B cell (primary cell): ENCODE data around the gene PFDN2. TPM values are rescaled to one million over a fixed set of nuclear protein-coding genes. Genes with fewer than 3 reads are reported as not detected.

Source experiments
- ATAC-seq: fragments of 200-7000 bp; cut with Tn5 transposase; one replicate; pipeline ENCODE4 v1.10.0; 2021; ENCODE audit warnings: low read depth, mild to moderate bottlenecking, moderate number of reproducible peaks, moderate library complexity
- CTCF ChIA-PET: fragments of 350-600 bp; sonication (Branson Sonifier 250); formaldehyde crosslinking; loops from one replicate; lab custom pipeline; 2021; ENCODE audit warnings: antibody characterized with exemption, inconsistent platforms; lab: Charles Lee
- POLR2A ChIA-PET: fragments of 350-600 bp; sonication (Branson Sonifier 250); formaldehyde crosslinking; loops from one replicate; lab custom pipeline; 2021; ENCODE audit warnings: antibody characterized with exemption; lab: Charles Lee
- DNase-seq: peaks from one replicate; pipeline ENCODE4 v3.0.0; 2013
- H2AFZ ChIP-seq: 2 replicates; pipeline ENCODE4 v1.6.1; 2012; ENCODE audit warnings: mild to moderate bottlenecking, low read depth, low read length; ENCODE audit not compliant: insufficient read depth, poor library complexity, severe bottlenecking
- H3K27ac ChIP-seq, 2 donors: 1 replicate in 1 of 2; 2 replicates in 1 of 2; pipeline ENCODE4 v1.5.1; 2012 to 2013; ENCODE audit warnings: low read length in 2 of 2, mild to moderate bottlenecking in 2 of 2, moderate library complexity in 1 of 2
- H3K27me3 ChIP-seq, 4 experiments: fragments of 200-600 bp in 1 of 4; sonication (generic) in 1 of 4; replicated peaks in 1 of 4; 1 replicate in 2 of 4; 2 replicates in 2 of 4; pipeline versions ENCODE4 v1.6.1 to v1.7.0; 2013 to 2016; ENCODE audit warnings: low read length in 3 of 4, mild to moderate bottlenecking in 2 of 4, mixed read lengths in 1 of 4, moderate library complexity in 1 of 4; ENCODE audit not compliant: insufficient read depth in 4 of 4, control insufficient read depth in 3 of 4; ENCODE audit errors: control extremely low read depth in 1 of 4
- H3K36me3 ChIP-seq, 2 experiments: replicated peaks in 1 of 2; 1 replicate in 1 of 2; 2 replicates in 1 of 2; pipeline versions ENCODE4 v1.6.1 to v1.7.1; 2013; ENCODE audit warnings: low read length in 1 of 2; ENCODE audit not compliant: insufficient read depth in 2 of 2, control insufficient read depth in 1 of 2; ENCODE audit errors: control extremely low read depth in 1 of 2, extremely low read depth in 1 of 2
- H3K4me1 ChIP-seq, 2 donors: fragments of 200-600 bp in 1 of 2; sonication (generic) in 1 of 2; 1 replicate in 1 of 2; 2 replicates in 1 of 2; pipeline versions ENCODE4 v1.5.1 to v1.6.1; 2013 to 2017; ENCODE audit warnings: low read length in 2 of 2; ENCODE audit not compliant: control insufficient read depth in 2 of 2, insufficient read depth in 2 of 2
- H3K4me2 ChIP-seq: replicated peaks from 2 replicates; pipeline ENCODE3; 2012; ENCODE audit warnings: mild to moderate bottlenecking, low read depth, low read length; ENCODE audit not compliant: poor library complexity, severe bottlenecking
- H3K4me3 ChIP-seq, 5 experiments: fragments of 200-600 bp in 1 of 5; sonication (generic) in 1 of 5; 1 replicate in 3 of 5; 2 replicates in 2 of 5; pipeline versions ENCODE4 v1.5.1 to v1.7.0; 2011 to 2016; ENCODE audit warnings: low read length in 4 of 5, mild to moderate bottlenecking in 4 of 5, low read depth in 2 of 5, control low read depth in 1 of 5, moderate library complexity in 1 of 5; ENCODE audit not compliant: insufficient read depth in 1 of 5; ENCODE audit errors: control extremely low read depth in 1 of 5, extremely low read depth in 1 of 5
- H3K79me2 ChIP-seq: fragments of 200-600 bp; sonication (generic); one replicate; pipeline ENCODE4 v1.6.0; 2016; ENCODE audit warnings: low read length; ENCODE audit not compliant: control insufficient read depth, insufficient read depth
- H3K9ac ChIP-seq: fragments of 200-600 bp; sonication (generic); 2 replicates; pipeline ENCODE4 v1.6.1; 2017; ENCODE audit warnings: mild to moderate bottlenecking, low read length, moderate library complexity
- H3K9me3 ChIP-seq, 3 donors: one replicate each; pipeline versions ENCODE4 v1.6.1 to v1.7.1; 2013; ENCODE audit warnings: low read length in 2 of 3; ENCODE audit not compliant: control insufficient read depth in 2 of 3, insufficient read depth in 1 of 3; ENCODE audit errors: control extremely low read depth in 1 of 3
- H4K20me1 ChIP-seq: 2 replicates; pipeline ENCODE4 v1.6.0; 2012; ENCODE audit warnings: mild to moderate bottlenecking, low read length; ENCODE audit not compliant: insufficient read depth, control insufficient read depth, poor library complexity, severe bottlenecking
- H3K27ac Mint-ChIP-seq: one replicate; pipeline ENCODE4 v1.8.0; 2021; ENCODE audit warnings: mixed read lengths
- H3K27me3 Mint-ChIP-seq: one replicate; pipeline ENCODE4 v1.8.0; 2021; ENCODE audit warnings: mixed read lengths
- H3K4me1 Mint-ChIP-seq: one replicate; pipeline ENCODE4 v1.8.0; 2021; ENCODE audit warnings: mixed read lengths
- H3K4me3 Mint-ChIP-seq: one replicate; pipeline ENCODE4 v1.8.0; 2021; ENCODE audit warnings: mixed read lengths
- H3K9me3 Mint-ChIP-seq: one replicate; pipeline ENCODE4 v1.8.0; 2022; ENCODE audit warnings: mixed read lengths; ENCODE audit not compliant: insufficient read depth
- EZH2 ChIP-seq: IDR thresholded peaks from 2 replicates; pipeline ENCODE4 v1.6.1; 2012; ENCODE audit warnings: borderline replicate concordance, low read depth, mild to moderate bottlenecking, moderate library complexity, low read length; ENCODE audit not compliant: insufficient read depth, poor library complexity, severe bottlenecking
- WGBS: methylation state at CpG from one replicate; pipeline ENCODE4 v1.1.5; 2013; ENCODE audit warnings: missing lambda C conversion rate; ENCODE audit not compliant: insufficient coverage; 5-methylcytosine and 5-hydroxymethylcytosine counted together
- intact Hi-C: fragments of 100-400 bp; cut with micrococcal nuclease; formaldehyde crosslinking; loops from one replicate; pipeline ENCODE4 v1.10.0; 2022
- polyA plus RNA-seq: library from polyadenylated mRNA; depleted of rRNA; stranded (reverse); fragments of >200 nt; gene quantifications from 2 replicates; pipeline ENCODE4 v1.2.3, GENCODE V29; 2012
- total RNA-seq, 2 donors: library from RNA; stranded (reverse); fragments of 120-200 nt in 1 of 2; gene quantifications; 1 replicate in 1 of 2; 2 replicates in 1 of 2; pipeline versions ENCODE4 v1.2.3 to v1.2.4, GENCODE V29; 2013 to 2022
- TF ChIP-seq, protein P1 (sequence below): fragments of 200-600 bp; IDR thresholded peaks from one replicate; pipeline ENCODE4 v1.8.0; 2022; ENCODE audit warnings: antibody characterized with exemption, mild to moderate bottlenecking

PFDN2 gene
- total and polyA plus RNA-seq, 2 donors (not counting 1 experiment from before 2014, with no cell fraction given), result 29.9 to 43.2 TPM

GRCh38 chr1:161165742-161166668, 48.2 kb upstream of the PFDN2 start, which contains the start of gene PPOX:
Gene PPOX, plus strand, starts transcription at chr1:161166426. Its CDS starts 422 bp downstream, at chr1:161166848.
- Mint-ChIP-seq H3K27me3 (no peaks in the 10 kb centered on the region), H3K9me3 (no peaks in the 10 kb centered on the region), H3K27ac (peak within 1 kb of the TSS; percentile 99), H3K4me3 (peak within 1 kb of the TSS; percentile 91), H3K4me1 (peaks cover 47% of the 10 kb centered on the region)
- Histone ChIP-seq H3K4me1 (peaks cover 20 to 26% of the 10 kb centered on the region in 2 donors), H2AFZ (peak within 1 kb of the TSS; percentile 95), H3K27me3 (no peaks in the 10 kb centered on the region), H3K36me3 (peaks cover 0 to 41% of the 10 kb centered on the region in 2 experiments), H3K9me3 (no peaks in the 10 kb centered on the region), H3K4me3 (peak within 1 kb of the TSS; percentile 48 to 82 (median 69)), H3K9ac (peak within 1 kb of the TSS; percentile 78), H4K20me1 (no peaks in the 10 kb centered on the region), H3K4me2 (peak within 1 kb of the TSS; percentile 95), H3K79me2 (peaks cover 19% of the 10 kb centered on the region), H3K27ac (peak within 1 kb of the TSS; percentile 89 to 92)
- ATAC-seq (peak; percentile 94), DNase-seq (peak; percentile 95)
- ChIA-PET POLR2A (interaction anchor here (0.6 to 2.2 kb wide), 15 partner anchors 8 to 145 kb away, joined by 3 to 12 read pairs (median 4); partner anchors contain the start of genes B4GALT3, F11R, TOMM40L and UFC1), CTCF (interaction anchor here (0.6 to 4.8 kb wide), 37 partner anchors 8 to 874 kb away, joined by 3 to 47 read pairs (median 4); partner anchors contain the start of genes ADAMTS4, ARHGAP30, B4GALT3 and CFAP126)
- under 1% methylated on average over 52 of the region's 54 CpGs for WGBS
- intact Hi-C loops, result loop anchor here (1.0 to 2.0 kb wide), 7 partner anchors 11 to 59 kb away; partner anchors contain the start of genes B4GALT3, DEDD, NDUFS2 and NIT1
- TF ChIP-seq, protein P1, sequence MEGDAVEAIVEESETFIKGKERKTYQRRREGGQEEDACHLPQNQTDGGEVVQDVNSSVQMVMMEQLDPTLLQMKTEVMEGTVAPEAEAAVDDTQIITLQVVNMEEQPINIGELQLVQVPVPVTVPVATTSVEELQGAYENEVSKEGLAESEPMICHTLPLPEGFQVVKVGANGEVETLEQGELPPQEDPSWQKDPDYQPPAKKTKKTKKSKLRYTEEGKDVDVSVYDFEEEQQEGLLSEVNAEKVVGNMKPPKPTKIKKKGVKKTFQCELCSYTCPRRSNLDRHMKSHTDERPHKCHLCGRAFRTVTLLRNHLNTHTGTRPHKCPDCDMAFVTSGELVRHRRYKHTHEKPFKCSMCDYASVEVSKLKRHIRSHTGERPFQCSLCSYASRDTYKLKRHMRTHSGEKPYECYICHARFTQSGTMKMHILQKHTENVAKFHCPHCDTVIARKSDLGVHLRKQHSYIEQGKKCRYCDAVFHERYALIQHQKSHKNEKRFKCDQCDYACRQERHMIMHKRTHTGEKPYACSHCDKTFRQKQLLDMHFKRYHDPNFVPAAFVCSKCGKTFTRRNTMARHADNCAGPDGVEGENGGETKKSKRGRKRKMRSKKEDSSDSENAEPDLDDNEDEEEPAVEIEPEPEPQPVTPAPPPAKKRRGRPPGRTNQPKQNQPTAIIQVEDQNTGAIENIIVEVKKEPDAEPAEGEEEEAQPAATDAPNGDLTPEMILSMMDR, result peak; percentile 68
- TF ChIP-seq EZH2, result no peak
